CD8-positive, alpha-beta memory T cell (primary cell): ENCODE results near the gene TNFRSF1A. TPM values are rescaled to one million over a fixed set of nuclear protein-coding genes. Genes with fewer than 3 reads are reported as not detected.

Experiments
- CTCF ChIA-PET: fragments of 350-600 bp; sonication (Branson Sonifier 250); formaldehyde crosslinking; loops from one replicate; lab custom pipeline; 2021; ENCODE audit warnings: antibody characterized with exemption; lab: Charles Lee
- POLR2A ChIA-PET: fragments of 350-600 bp; sonication (Branson Sonifier 250); formaldehyde crosslinking; loops from one replicate; lab custom pipeline; 2021; ENCODE audit warnings: antibody characterized with exemption; lab: Charles Lee
- DNase-seq, 5 donors: peaks; one replicate each; pipeline versions ENCODE4 v3.0.0 to v3.0.0-alpha.2; 2020 to 2022; ENCODE audit warnings: mixed read lengths in 1 of 5
- H3K27ac ChIP-seq: one replicate; pipeline ENCODE4 v1.7.0; 2013; ENCODE audit warnings: low read depth, mild to moderate bottlenecking, low read length, moderate library complexity
- H3K27me3 ChIP-seq: 2 replicates; pipeline ENCODE4 v1.7.0; 2013; ENCODE audit warnings: low read length, mild to moderate bottlenecking; ENCODE audit not compliant: insufficient read depth, poor library complexity, severe bottlenecking
- H3K36me3 ChIP-seq: 2 replicates; pipeline ENCODE4 v1.7.0; 2013; ENCODE audit warnings: mild to moderate bottlenecking, low read length, moderate library complexity; ENCODE audit not compliant: insufficient read depth
- H3K4me1 ChIP-seq: 2 replicates; pipeline ENCODE4 v1.7.0; 2013; ENCODE audit warnings: mild to moderate bottlenecking, low read length, moderate library complexity; ENCODE audit not compliant: insufficient read depth
- H3K4me3 ChIP-seq: 2 replicates; pipeline ENCODE4 v1.7.0; 2013; ENCODE audit warnings: mild to moderate bottlenecking, low read length
- H3K9me3 ChIP-seq: 2 replicates; pipeline ENCODE4 v1.7.0; 2013; ENCODE audit warnings: mild to moderate bottlenecking, low read length
- H3K27ac Mint-ChIP-seq, 8 donors: one replicate each; pipeline ENCODE4 v1.8.0; 2020 to 2021; ENCODE audit warnings: mixed read lengths in 8 of 8, mild to moderate bottlenecking in 6 of 8, inconsistent platforms in 3 of 8, moderate library complexity in 3 of 8
- H3K27me3 Mint-ChIP-seq, 2 donors: one replicate each; pipeline ENCODE4 v1.8.0; 2020 to 2021; ENCODE audit warnings: mixed read lengths in 2 of 2, mild to moderate bottlenecking in 1 of 2, moderate library complexity in 1 of 2
- H3K36me3 Mint-ChIP-seq, 3 donors: one replicate each; pipeline ENCODE4 v1.8.0; 2020 to 2021; ENCODE audit warnings: mixed read lengths in 3 of 3, inconsistent platforms in 1 of 3, mild to moderate bottlenecking in 1 of 3
- H3K4me1 Mint-ChIP-seq, 3 donors: one replicate each; pipeline ENCODE4 v1.8.0; 2020 to 2021; ENCODE audit warnings: mixed read lengths in 3 of 3, inconsistent platforms in 1 of 3, mild to moderate bottlenecking in 1 of 3
- H3K4me3 Mint-ChIP-seq, 7 donors: one replicate each; pipeline ENCODE4 v1.8.0; 2020 to 2021; ENCODE audit warnings: mixed read lengths in 7 of 7, mild to moderate bottlenecking in 6 of 7, moderate library complexity in 4 of 7, inconsistent platforms in 2 of 7
- H3K9me3 Mint-ChIP-seq, 5 donors: one replicate each; pipeline ENCODE4 v1.8.0; 2020 to 2022; ENCODE audit warnings: mixed read lengths in 5 of 5, mild to moderate bottlenecking in 3 of 5, moderate library complexity in 2 of 5, inconsistent platforms in 1 of 5
- polyA plus RNA-seq: library from polyadenylated mRNA; unstranded; fragments of 300-500 nt; fragmentation: Illumina TruSeq; gene quantifications from one replicate; pipeline ENCODE4 v1.2.3, GENCODE V29; 2021
- total RNA-seq, 2 experiments: library from RNA; stranded (reverse); gene quantifications; one replicate each; pipeline ENCODE4 v1.2.3, GENCODE V29; 2021

The TNFRSF1A gene
- total and polyA plus RNA-seq, 3 experiments from 2014 or later: 57.1 to 62.9 (median 62.1) TPM

DNA sequence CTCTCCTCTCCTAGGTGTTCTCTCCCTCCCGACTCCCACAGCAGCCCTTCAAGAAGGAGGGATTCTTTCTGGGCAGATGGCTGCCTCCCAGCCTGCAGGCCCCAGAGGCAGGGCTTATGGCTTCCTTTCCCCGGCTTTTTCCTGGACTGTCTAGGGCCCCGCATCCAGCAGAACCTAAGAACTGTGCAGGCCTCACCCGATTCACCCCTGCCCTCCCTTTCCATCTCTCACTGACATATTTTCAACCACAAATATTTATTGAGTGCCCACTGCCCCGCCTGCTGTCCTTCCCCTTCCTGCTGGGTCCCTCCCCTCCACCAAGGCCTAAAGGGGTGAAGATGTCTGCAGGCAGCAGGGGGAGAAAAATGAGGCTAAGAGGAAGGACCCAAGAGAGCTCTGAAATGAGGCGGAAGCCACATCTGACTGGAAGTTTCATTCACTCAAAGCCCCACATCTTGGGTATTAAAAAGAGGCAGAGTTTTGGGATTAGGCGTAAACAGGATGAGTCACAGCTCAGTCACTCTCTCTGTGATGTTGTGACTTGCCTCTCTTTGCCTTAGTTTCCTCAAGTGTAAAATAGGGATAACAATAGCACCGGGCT, 30.6 kb upstream of the TNFRSF1A start:
- Histone ChIP-seq H3K36me3 (no peaks in the 10 kb centered on the region), H3K4me1 (peaks cover 28% of the 10 kb centered on the region), H3K27ac (no peak overlapping the region), H3K4me3 (no peak overlapping the region), H3K9me3 (no peaks in the 10 kb centered on the region), H3K27me3 (no peaks in the 10 kb centered on the region)
- ChIA-PET POLR2A (interaction anchor here (0.5 kb wide), 1 partner anchor 203 kb away, joined by 3 read pairs; no protein-coding TSS in a partner anchor), CTCF (interaction anchor here (1.0 to 2.3 kb wide), 3 partner anchors 15 to 49 kb away, joined by 3 to 8 read pairs (median 3); no protein-coding TSS in a partner anchor)
- H3K36me3 Mint-ChIP-seq: no peaks in the 10 kb centered on the region
- H3K9me3 Mint-ChIP-seq: no peaks in the 10 kb centered on the region
- peaks cover 22 to 58% (median 39%) of the 10 kb centered on the region in 3 donors for H3K4me1 Mint-ChIP-seq
- no peak overlapping the region for H3K4me3 Mint-ChIP-seq
- peak overlapping the region in 1 of 8 donors; percentile 34 for H3K27ac Mint-ChIP-seq
- peak in 1 of 5 donors; percentile 19 for DNase-seq
- H3K27me3 Mint-ChIP-seq: peaks cover 0 to 3% of the 10 kb centered on the region in 2 donors

DNA sequence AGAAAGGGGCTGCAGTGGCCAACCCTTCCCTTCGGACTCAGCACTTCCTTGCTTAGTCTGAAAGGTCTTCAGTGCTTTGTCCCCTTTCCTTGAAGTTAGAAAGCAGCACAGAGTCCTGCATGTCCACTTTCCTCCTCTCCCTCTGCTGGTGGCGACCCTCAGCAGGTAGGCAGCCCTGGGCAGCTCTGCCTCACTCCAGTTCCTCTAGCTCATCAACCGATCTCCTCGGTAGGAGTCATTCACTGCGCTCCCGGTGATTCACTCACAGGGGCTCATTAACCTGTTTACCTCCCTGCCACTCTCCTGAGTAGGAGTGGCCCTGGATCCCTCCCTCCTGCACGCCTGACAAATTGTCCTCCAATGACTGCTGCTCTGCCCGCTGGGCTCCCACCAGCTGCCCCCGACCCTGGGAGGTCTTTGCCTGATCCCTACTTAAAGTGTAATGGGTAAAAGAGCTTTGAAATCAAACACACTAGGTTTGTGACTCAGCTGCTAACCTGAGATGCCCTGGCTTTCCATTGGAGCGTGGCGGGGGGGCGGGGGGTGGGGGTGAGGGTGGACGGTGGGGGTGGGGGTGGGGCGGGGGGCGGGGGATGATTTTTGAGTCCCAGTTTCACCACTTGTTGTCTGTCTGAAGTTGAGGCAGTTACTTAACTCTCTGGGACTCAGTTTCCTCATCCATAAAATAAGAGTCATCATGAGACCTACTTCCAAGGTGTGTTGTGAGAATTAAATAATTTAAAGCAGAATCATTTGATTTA, 29.3 kb upstream of the TNFRSF1A start:
- CTCF ChIA-PET: interaction anchor here (1.1 to 2.3 kb wide), 2 partner anchors 36 to 48 kb away, joined by 3 to 8 read pairs; no protein-coding TSS in a partner anchor
- Mint-ChIP-seq H3K4me1 (peaks cover 16 to 51% (median 32%) of the 10 kb centered on the region in 3 donors), H3K27me3 (peaks cover 0 to 3% of the 10 kb centered on the region in 2 donors), H3K27ac (peak overlapping the region in 3 of 8 donors; percentile 26 to 91 (median 37)), H3K9me3 (peaks cover 0 to 2% (median 0%) of the 10 kb centered on the region in 5 donors), H3K4me3 (no peak overlapping the region), H3K36me3 (no peaks in the 10 kb centered on the region)
- Histone ChIP-seq H3K36me3 (no peaks in the 10 kb centered on the region), H3K27ac (peak overlapping the region; percentile 38), H3K9me3 (no peaks in the 10 kb centered on the region), H3K4me3 (no peak overlapping the region), H3K4me1 (peaks cover 18% of the 10 kb centered on the region), H3K27me3 (no peaks in the 10 kb centered on the region)
- POLR2A ChIA-PET: no interaction called here
- DNase-seq: no peak

DNA sequence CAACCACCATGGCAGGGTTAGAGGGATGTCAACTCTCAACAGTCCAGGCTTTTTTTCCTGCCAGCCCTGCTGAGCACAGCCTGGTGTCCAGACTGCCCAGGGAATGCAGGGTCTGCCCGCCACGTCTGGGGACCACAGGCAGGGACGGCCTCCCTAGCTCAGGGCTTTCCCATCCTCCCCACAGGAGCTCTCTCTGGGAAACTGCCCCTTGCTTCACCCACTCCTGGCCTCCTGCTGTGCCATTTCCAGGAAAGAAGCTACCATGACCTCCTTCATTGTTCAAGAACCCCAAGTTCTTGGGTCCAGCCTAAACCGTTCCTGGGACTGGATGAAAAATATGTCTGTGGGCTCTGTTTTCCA, 28.7 kb upstream of the TNFRSF1A start:
- no peaks in the 10 kb centered on the region for H3K9me3 ChIP-seq
- Mint-ChIP-seq H3K36me3 (no peaks in the 10 kb centered on the region), H3K9me3 (peaks cover 0 to 2% (median 0%) of the 10 kb centered on the region in 5 donors), H3K4me1 (peaks cover 15 to 45% (median 31%) of the 10 kb centered on the region in 3 donors), H3K27me3 (peaks cover 0 to 3% of the 10 kb centered on the region in 2 donors), H3K4me3 (no peak overlapping the region), H3K27ac (peak overlapping the region in 1 of 8 donors; percentile 89)
- no peaks in the 10 kb centered on the region for H3K27me3 ChIP-seq
- no peaks in the 10 kb centered on the region for H3K36me3 ChIP-seq
- POLR2A ChIA-PET: no interaction called here
- peaks cover 15% of the 10 kb centered on the region for H3K4me1 ChIP-seq
- no peak for DNase-seq
- CTCF ChIA-PET: no interaction called here
- no peak overlapping the region for H3K4me3 ChIP-seq
- peak overlapping the region; percentile 38 for H3K27ac ChIP-seq

DNA sequence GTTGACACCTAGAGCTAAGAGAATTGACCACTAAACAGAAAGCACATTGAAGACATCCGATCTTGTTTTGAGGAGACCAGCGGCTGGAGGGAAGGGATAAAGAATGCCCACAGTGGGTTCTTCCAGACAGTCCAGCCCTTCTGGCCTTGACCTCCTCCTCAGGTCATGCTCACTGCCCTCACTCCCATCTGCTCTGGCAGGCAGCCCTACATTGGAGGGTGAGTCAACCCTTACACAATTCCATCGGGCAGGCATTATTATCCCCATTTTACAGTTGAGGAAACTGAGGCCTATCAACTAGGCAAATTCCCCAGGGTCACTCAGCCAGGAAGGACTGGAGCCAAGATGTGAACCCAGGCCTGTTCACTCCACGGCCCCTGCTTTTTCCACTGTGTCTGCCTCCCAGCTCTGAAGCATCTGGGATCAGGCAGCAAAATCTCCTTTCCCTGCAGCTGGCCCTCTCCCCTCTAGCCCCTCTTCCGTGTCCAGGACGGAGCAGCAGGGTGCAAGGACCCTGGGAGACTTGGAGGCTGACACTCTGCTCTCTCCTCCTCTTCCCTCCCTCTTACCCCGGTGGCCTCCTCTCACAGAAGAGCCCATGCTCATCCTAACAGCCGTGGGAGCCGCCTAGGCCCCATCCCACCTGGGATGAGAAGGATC, 28.2 kb upstream of the TNFRSF1A start:
- H3K4me1 ChIP-seq: peaks cover 15% of the 10 kb centered on the region
- H3K4me3 Mint-ChIP-seq: no peak overlapping the region
- H3K36me3 Mint-ChIP-seq: no peaks in the 10 kb centered on the region
- no peaks in the 10 kb centered on the region for H3K27me3 ChIP-seq
- H3K4me3 ChIP-seq: no peak overlapping the region
- H3K27ac Mint-ChIP-seq: peak overlapping the region in 1 of 8 donors; percentile 89
- H3K9me3 ChIP-seq: no peaks in the 10 kb centered on the region
- ChIA-PET POLR2A (no interaction called here), CTCF (interaction anchor here (1.0 kb wide), 1 partner anchor 40 kb away, joined by 3 read pairs; no protein-coding TSS in a partner anchor)
- H3K9me3 Mint-ChIP-seq: peaks cover 0 to 2% (median 0%) of the 10 kb centered on the region in 5 donors
- H3K27me3 Mint-ChIP-seq: peaks cover 0 to 3% of the 10 kb centered on the region in 2 donors
- H3K36me3 ChIP-seq: no peaks in the 10 kb centered on the region
- H3K27ac ChIP-seq: no peak overlapping the region
- peaks cover 15 to 44% (median 31%) of the 10 kb centered on the region in 3 donors for H3K4me1 Mint-ChIP-seq
- DNase-seq: no peak

- H3K36me3 Mint-ChIP-seq: no peaks in the 10 kb centered on the region
- Histone ChIP-seq H3K27me3 (no peaks in the 10 kb centered on the region), H3K9me3 (no peaks in the 10 kb centered on the region), H3K4me3 (no peak overlapping the region), H3K36me3 (no peaks in the 10 kb centered on the region), H3K4me1 (peaks cover 18% of the 10 kb centered on the region), H3K27ac (peak overlapping the region; percentile 1)
- H3K9me3 Mint-ChIP-seq: peaks cover 0 to 2% (median 0%) of the 10 kb centered on the region in 5 donors
- ChIA-PET POLR2A (no interaction called here), CTCF (interaction anchor here (1.0 to 7.2 kb wide), 7 partner anchors 9 to 46 kb away, joined by 3 to 106 read pairs (median 6); no protein-coding TSS in a partner anchor)
- no peak overlapping the region for H3K4me3 Mint-ChIP-seq
- peak overlapping the region in 6 of 8 donors; percentile 12 to 83 (median 55) for H3K27ac Mint-ChIP-seq
- H3K27me3 Mint-ChIP-seq: peaks cover 0 to 3% of the 10 kb centered on the region in 2 donors
- peaks cover 16 to 48% (median 35%) of the 10 kb centered on the region in 3 donors for H3K4me1 Mint-ChIP-seq
- no peak for DNase-seq
Observed at GRCh38 chr12:6368906-6369525, 27.1 kb upstream of the TNFRSF1A start.

GRCh38 chr12:6367969-6368892, 26.4 kb upstream of the TNFRSF1A start:
- peak overlapping the region; percentile 34 to 83 (median 65) for H3K27ac Mint-ChIP-seq
- Histone ChIP-seq H3K4me1 (peaks cover 18% of the 10 kb centered on the region), H3K27me3 (no peaks in the 10 kb centered on the region), H3K4me3 (no peak overlapping the region), H3K9me3 (no peaks in the 10 kb centered on the region), H3K36me3 (no peaks in the 10 kb centered on the region), H3K27ac (peak overlapping the region; percentile 1)
- no peak for DNase-seq
- ChIA-PET CTCF (interaction anchor here (0.7 to 7.2 kb wide), 23 partner anchors 9 to 169 kb away, joined by 3 to 106 read pairs (median 5); partner anchors contain the start of genes CD27, LTBR and TNFRSF1A), POLR2A (interaction anchor here (0.6 to 1.6 kb wide), 4 partner anchors 33 to 169 kb away, joined by 3 to 8 read pairs (median 4); no protein-coding TSS in a partner anchor)
- no peaks in the 10 kb centered on the region for H3K36me3 Mint-ChIP-seq
- H3K4me3 Mint-ChIP-seq: peak overlapping the region in 1 of 7 donors; percentile 47
- peaks cover 0 to 2% (median 0%) of the 10 kb centered on the region in 5 donors for H3K9me3 Mint-ChIP-seq
- H3K27me3 Mint-ChIP-seq: peaks cover 0 to 2% of the 10 kb centered on the region in 2 donors
- H3K4me1 Mint-ChIP-seq: peaks cover 18 to 45% (median 35%) of the 10 kb centered on the region in 3 donors
